Measurements from ENCODE around the gene NSUN4.

The NSUN4 gene

GRCh38 chr1:46394108-46394871 is 53.7 kb downstream of the NSUN4 start, which contains the start of gene FAAH:
TSS of gene FAAH (plus strand) at chr1:46394317. CDS start at chr1:46394349, 32 bp downstream.
- TF ChIP-seq, protein P1, sequence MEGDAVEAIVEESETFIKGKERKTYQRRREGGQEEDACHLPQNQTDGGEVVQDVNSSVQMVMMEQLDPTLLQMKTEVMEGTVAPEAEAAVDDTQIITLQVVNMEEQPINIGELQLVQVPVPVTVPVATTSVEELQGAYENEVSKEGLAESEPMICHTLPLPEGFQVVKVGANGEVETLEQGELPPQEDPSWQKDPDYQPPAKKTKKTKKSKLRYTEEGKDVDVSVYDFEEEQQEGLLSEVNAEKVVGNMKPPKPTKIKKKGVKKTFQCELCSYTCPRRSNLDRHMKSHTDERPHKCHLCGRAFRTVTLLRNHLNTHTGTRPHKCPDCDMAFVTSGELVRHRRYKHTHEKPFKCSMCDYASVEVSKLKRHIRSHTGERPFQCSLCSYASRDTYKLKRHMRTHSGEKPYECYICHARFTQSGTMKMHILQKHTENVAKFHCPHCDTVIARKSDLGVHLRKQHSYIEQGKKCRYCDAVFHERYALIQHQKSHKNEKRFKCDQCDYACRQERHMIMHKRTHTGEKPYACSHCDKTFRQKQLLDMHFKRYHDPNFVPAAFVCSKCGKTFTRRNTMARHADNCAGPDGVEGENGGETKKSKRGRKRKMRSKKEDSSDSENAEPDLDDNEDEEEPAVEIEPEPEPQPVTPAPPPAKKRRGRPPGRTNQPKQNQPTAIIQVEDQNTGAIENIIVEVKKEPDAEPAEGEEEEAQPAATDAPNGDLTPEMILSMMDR (conservative IDR thresholded peaks at IDR 0.05), result no peak
- peak within 1 kb of the TSS; percentile 97 for H3K27ac ChIP-seq

- peak overlapping the region; percentile 97 for H3K27ac ChIP-seq
- TF ChIP-seq, protein P1 (conservative IDR thresholded peaks at IDR 0.05), result no peak
These were observed 54.4 kb downstream of the NSUN4 start for GRCh38 chr1:46394872-46395465.

GRCh38 chr1:46396441-46397398 is 56.1 kb downstream of the NSUN4 start:
- peak overlapping the region; percentile 97 for H3K27ac ChIP-seq
- TF ChIP-seq, protein P1 (conservative IDR thresholded peaks at IDR 0.05), result no peak

GRCh38 chr1:46399307-46399706 is 58.7 kb downstream of the NSUN4 start:
- TF ChIP-seq, protein P1 (conservative IDR thresholded peaks at IDR 0.05), result no peak
- H3K27ac ChIP-seq, result peak overlapping the region; percentile 97; the same call in 1 of the 2 replicates

- TF ChIP-seq, protein P1 (conservative IDR thresholded peaks at IDR 0.05), result no peak
- peak overlapping the region; percentile 97; the same call in 1 of the 2 replicates for H3K27ac ChIP-seq
These were observed 59.8 kb downstream of the NSUN4 start for GRCh38 chr1:46400421-46400820.

DNA sequence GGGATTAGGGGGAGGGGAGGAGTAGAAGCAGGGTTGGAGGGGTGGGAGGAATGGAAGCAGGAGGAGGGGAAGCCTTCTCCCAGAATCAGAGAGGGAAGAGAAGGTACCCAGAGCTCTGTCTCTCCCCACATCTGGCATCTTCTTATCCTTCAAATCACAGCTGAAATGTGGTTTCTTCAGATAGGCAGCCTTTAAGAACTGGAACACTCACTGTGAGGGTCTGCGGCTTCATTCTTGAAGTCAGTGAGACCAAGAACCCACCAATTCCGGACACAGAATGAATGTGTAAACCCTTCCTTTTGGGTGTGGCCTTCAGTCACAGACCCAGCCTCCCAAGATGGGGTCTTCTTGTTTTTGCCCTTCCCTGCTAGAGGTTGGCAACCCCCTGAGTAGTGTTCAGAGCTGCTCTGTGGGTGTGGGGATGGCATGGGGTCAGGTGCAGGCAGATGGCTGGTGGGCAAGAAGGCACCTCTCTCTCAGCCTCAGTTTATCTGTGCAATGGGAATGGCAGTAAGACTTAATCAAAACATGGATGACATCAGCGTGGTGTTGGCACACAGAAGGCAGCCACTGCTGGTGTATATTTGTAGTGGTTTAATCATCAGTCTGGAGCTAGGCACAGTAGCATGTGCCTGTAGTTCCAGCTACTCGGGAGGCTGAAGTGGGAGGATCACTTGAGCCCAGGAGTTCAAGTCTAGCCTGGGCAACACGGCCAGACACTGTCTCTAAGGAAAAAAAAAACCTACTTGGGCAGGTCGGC is 60.7 kb downstream of the NSUN4 start:
- H3K27ac ChIP-seq, result peak overlapping the region; percentile 70
- TF ChIP-seq, protein P1 (conservative IDR thresholded peaks at IDR 0.05), result no peak

All from VCaP (cell line).